ENCODE results near the gene DLGAP4.
A peak's percentile ranks its signal among the peaks of the same experiment; 100 is the strongest.

DLGAP4 gene, protein sequence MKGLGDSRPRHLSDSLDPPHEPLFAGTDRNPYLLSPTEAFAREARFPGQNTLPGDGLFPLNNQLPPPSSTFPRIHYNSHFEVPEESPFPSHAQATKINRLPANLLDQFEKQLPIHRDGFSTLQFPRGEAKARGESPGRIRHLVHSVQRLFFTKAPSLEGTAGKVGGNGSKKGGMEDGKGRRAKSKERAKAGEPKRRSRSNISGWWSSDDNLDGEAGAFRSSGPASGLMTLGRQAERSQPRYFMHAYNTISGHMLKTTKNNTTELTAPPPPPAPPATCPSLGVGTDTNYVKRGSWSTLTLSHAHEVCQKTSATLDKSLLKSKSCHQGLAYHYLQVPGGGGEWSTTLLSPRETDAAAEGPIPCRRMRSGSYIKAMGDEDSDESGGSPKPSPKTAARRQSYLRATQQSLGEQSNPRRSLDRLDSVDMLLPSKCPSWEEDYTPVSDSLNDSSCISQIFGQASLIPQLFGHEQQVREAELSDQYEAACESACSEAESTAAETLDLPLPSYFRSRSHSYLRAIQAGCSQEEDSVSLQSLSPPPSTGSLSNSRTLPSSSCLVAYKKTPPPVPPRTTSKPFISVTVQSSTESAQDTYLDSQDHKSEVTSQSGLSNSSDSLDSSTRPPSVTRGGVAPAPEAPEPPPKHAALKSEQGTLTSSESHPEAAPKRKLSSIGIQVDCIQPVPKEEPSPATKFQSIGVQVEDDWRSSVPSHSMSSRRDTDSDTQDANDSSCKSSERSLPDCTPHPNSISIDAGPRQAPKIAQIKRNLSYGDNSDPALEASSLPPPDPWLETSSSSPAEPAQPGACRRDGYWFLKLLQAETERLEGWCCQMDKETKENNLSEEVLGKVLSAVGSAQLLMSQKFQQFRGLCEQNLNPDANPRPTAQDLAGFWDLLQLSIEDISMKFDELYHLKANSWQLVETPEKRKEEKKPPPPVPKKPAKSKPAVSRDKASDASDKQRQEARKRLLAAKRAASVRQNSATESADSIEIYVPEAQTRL

DNA sequence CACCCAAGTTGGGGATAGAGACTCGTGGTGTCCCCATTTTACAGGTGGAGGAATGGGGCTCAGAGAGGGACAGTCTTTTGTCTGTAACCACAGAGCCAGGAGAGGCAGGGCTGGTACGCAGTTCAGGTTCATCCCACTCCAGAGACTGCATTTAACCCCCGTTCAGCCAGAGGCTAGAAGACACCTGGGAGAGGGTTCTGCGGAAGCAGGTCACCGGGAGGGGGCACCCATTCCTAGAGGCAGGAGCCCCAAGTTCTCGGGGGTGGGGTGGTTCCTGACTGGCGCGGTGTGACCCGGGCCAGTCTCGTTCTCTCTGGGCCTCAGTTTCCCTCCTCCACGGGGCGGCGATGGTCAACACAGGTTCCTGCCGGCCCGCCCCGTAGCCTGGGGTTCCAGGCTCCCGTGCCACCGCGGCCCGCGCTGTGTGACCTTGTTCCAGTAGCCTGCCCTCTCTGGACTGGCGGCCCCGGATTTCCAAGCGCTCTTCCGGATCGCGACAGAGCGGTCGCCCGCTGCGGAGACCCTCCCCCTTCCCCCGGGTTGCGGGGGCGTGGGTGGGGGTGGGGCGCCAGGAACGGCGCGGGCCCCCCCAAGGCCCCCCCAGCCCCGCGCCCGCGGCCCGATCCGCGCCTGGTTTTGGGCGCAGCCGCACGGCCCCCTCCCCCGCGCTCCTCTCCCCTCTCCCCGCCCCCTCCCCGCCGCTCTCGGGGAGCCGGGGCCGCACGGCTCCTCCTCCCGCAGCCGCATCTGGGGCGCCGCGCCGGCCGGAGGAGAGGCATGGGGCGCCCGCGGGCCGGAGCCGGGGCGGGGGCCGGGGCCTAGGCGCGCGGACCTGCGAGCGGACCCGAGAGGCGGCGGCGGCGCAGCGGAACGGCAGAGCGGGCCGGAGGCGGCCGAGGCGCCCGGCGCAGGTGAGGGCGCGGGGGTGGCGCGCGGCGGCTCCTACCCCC lies at the start of gene DLGAP4:
Gene DLGAP4, plus strand, starts transcription at position 738 of the 950 bp plus-strand sequence. CDS start 125,379 bp downstream, outside the sequence.
- no peak for DNase-seq

- no peak for DNase-seq
Observed at GRCh38 chr20:36259177-36260061, 46.7 kb upstream of the DLGAP4 start.

DNA sequence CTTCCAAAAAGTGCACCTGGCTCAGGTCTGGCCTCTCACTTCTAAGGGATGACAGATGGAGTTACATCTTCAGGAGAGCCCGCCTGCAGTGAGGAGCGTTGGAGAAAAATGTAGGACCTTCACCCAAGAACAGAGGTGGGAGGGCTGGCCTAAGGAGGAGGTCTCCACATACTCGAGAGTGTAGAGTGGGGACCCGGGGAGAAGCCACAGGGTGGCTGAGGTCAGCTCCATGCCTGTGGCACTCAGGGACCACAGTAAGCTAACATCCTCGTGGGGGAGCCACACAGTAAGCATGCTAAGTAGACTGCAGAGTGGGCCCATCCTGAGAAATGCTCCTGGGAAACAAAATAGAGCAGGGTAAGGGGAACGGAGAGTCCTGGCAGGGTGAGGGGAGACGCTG lies 45.8 kb upstream of the DLGAP4 start:
- no peak for DNase-seq

- DNase-seq, result no peak
Observed at GRCh38 chr20:36261389-36262105, 44.6 kb upstream of the DLGAP4 start.

DNA sequence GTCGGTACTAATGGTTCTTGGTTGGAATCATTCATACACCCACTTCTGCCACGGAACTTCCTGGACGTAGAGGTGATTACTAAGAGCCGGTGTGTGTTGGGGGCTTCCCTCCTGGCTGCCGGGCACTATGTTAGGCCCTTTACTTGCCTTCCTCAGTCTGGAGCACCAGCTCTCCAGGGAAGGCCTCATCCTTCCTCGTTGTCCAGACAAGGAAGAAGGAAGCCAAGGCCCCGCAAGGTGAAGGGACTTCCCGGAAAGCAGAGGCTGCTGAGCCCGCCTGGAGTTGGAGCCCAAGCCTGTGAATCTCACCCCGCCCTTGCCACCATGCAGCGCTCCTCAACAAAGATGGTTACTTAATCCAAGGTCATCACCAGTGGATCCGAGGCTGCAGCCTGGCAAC lies 43.7 kb upstream of the DLGAP4 start:
- DNase-seq, result no peak

GRCh38 chr20:36264426-36265246 lies 41.5 kb upstream of the DLGAP4 start:
- no peak for DNase-seq

DNA sequence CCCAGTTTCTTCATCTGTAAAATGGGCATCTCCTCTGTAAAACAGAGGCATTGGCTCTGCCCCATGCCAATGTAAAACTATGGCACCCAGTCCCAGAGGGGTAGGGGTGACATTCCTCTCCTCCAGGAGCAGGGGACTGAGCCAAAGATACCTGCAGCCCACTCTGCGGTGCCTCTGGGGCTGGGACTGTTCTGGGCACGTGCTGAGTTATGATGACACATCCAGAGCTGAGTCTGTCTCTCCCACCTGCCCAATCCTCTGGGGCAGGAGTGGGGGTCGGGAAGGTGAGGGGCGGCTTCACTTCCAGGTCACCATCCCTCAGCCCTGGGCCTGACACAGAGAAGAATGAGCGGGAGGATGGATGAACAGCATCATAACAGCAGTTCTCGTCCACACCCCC lies 40.0 kb upstream of the DLGAP4 start:
- DNase-seq, result no peak

GRCh38 chr20:36267605-36268381 lies 38.3 kb upstream of the DLGAP4 start:
- DNase-seq, result no peak

GRCh38 chr20:36268440-36269342 lies 37.4 kb upstream of the DLGAP4 start:
- DNase-seq, result no peak

GRCh38 chr20:36269507-36269906 lies 36.6 kb upstream of the DLGAP4 start:
- no peak for DNase-seq

GRCh38 chr20:36270744-36271638 lies 35.1 kb upstream of the DLGAP4 start:
- DNase-seq, result no peak

- DNase-seq, result no peak
Observed at GRCh38 chr20:36271639-36272546, 34.2 kb upstream of the DLGAP4 start.

- DNase-seq, result no peak
Observed at GRCh38 chr20:36272547-36273220, 33.5 kb upstream of the DLGAP4 start.

DNA sequence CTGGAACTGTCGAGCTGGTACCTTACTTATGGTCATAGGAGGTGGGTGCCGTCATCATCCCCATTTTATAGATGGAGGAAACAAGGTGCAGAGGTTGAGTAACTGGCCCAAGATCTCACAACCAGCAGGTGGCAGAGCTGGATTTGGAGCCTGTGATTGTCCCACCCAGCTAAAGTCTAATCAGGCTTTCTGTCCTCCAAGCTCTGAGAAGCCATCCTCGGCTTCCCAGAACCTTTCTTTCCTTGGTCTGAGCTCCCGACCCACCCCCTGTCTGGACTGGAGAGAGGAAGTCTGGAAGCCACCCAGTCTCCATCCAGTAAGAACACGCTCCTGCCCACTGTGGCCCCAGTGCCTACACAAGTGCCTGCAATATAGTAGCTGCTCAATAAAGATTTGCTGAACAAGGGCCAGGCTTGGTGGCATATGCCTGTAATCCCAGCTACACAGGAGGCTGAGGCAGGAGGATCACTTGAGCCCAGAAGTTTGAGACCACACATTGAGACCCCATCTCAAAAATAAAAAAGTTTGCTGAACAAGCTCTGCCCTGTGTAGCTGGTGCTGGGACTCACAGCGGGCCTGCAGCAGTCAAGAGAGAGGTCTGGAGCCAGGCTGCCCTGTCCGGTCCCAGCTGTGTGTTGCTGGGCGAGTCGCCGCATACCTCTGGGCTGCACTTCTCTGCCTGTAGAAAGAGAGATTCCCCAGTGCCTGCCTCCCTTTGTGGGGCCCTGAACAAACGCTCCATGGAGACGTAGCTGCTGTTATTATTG lies 32.5 kb upstream of the DLGAP4 start:
- peak; percentile 68 for DNase-seq
